ENCODE measurements around the gene SLC6A20. TPM values are rescaled to one million over a fixed set of nuclear protein-coding genes. Genes with fewer than 3 reads are reported as not detected.
"Not testable (repeated sequence)": the region's sequence is repeated elsewhere in the genome, so short reads cannot be mapped to it uniquely, and the experiment has no call there.

SLC6A20 gene
- total RNA-seq, 4 donors from 2014 or later = 0.19 to 0.33 (median 0.29) TPM; not detected in 1

DNA sequence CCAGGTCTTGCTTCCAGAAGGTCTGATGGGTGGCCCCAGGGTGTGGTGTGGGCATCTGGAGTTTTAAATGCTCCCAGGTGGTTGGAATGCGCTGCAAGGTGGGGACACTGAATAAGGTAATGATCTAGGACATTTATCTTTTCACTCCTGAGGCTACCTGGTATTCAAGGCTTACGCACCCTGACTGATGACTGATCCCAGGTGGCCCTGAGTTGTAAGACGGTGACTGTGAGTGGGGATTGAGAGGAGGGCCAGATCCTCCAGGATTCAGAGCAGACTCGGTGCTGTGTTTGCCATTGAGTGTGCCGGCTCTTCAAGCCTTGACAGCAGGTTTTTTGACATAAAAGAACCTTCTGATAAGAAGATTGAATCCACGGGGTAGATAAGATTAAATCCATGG lies 40.3 kb downstream of the SLC6A20 start:
- no peaks in the 10 kb centered on the region for H3K36me3 ChIP-seq
- H3K4me1 ChIP-seq = no peaks in the 10 kb centered on the region
- no peak overlapping the region for H3K27ac ChIP-seq (replicated peaks in 1 of 4)
- H3K9me3 ChIP-seq = no peaks in the 10 kb centered on the region
- TF ChIP-seq CTCF (IDR thresholded peaks at IDR 0.05) = no peak
- TF ChIP-seq EP300 (IDR thresholded peaks at IDR 0.05) = no peak
- TF ChIP-seq POLR2A (IDR thresholded peaks at IDR 0.05; ENCODE audit: low read depth) = no peak
- TF ChIP-seq POLR2AphosphoS5 (IDR thresholded peaks at IDR 0.05) = no peak
- no peak overlapping the region for H3K4me3 ChIP-seq
- 89% methylated on average over 6 of the region's 6 CpGs for WGBS
- intact Hi-C loops (cut with DNase I) = no loop called here
- H3K27me3 ChIP-seq = peaks cover 0 to 3% (median 0%) of the 10 kb centered on the region in 4 donors
- peak; percentile 66 for DNase-seq (ENCODE audit: extremely low spot score)

GRCh38 chr3:45754461-45754860 lies 41.9 kb downstream of the SLC6A20 start:
- Histone ChIP-seq H3K27ac (replicated peaks in 1 of 4) (no peak overlapping the region), H3K27me3 (no peaks in the 10 kb centered on the region), H3K9me3 (no peaks in the 10 kb centered on the region), H3K36me3 (no peaks in the 10 kb centered on the region), H3K4me3 (no peak overlapping the region), H3K4me1 (no peaks in the 10 kb centered on the region)
- 96% methylated on average over 7 of the region's 7 CpGs for WGBS
- intact Hi-C loops (cut with DNase I) = no loop called here
- no peak for DNase-seq (ENCODE audit: extremely low spot score)
- TF ChIP-seq POLR2AphosphoS5 (IDR thresholded peaks at IDR 0.05) (no peak), CTCF (IDR thresholded peaks at IDR 0.05) (no peak), EP300 (IDR thresholded peaks at IDR 0.05) (no peak), POLR2A (IDR thresholded peaks at IDR 0.05; ENCODE audit: low read depth) (no peak)

DNA sequence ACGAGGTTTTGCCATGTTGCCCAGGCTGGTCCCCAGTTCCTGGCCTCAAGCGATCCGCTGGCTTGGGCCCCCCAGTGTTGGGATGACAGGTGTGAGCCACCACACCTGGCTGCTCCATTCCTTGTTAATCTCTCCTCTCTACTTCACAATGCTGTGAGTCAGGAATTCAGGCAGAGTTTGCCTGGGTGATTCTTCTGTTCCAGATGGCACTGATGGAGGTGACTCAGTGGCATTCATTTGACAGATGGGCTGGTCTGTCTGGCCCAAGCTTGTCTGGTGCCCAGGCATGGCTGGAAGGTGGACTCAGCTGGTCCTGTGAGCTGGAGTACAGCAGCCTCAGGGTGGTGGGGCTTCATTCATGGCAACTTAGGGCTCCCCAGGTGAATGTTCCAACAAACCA lies 43.2 kb downstream of the SLC6A20 start:
- peak; percentile 86 for DNase-seq (ENCODE audit: extremely low spot score)
- Histone ChIP-seq H3K4me1 (no peaks in the 10 kb centered on the region), H3K4me3 (no peak overlapping the region), H3K27me3 (no peaks in the 10 kb centered on the region), H3K36me3 (peaks cover 0 to 2% (median 2%) of the 10 kb centered on the region in 4 donors), H3K9me3 (no peaks in the 10 kb centered on the region), H3K27ac (replicated peaks in 1 of 4) (no peak overlapping the region)
- TF ChIP-seq POLR2AphosphoS5 (IDR thresholded peaks at IDR 0.05) (no peak), EP300 (IDR thresholded peaks at IDR 0.05) (no peak)
- 89% methylated on average over 3 of the region's 3 CpGs for WGBS
- intact Hi-C loops (cut with DNase I) = no loop called here

GRCh38 chr3:45751537-45752242 lies 44.6 kb downstream of the SLC6A20 start:
- Histone ChIP-seq H3K9me3 (no peaks in the 10 kb centered on the region), H3K36me3 (peaks cover 0 to 16% (median 15%) of the 10 kb centered on the region in 4 donors), H3K27me3 (no peaks in the 10 kb centered on the region), H3K4me1 (no peaks in the 10 kb centered on the region), H3K27ac (replicated peaks in 1 of 4) (no peak overlapping the region), H3K4me3 (no peak overlapping the region)
- no peak for TF ChIP-seq EP300 (IDR thresholded peaks at IDR 0.05)
- no peak for TF ChIP-seq POLR2A (IDR thresholded peaks at IDR 0.05; ENCODE audit: low read depth)
- no peak for TF ChIP-seq POLR2AphosphoS5 (IDR thresholded peaks at IDR 0.05)
- TF ChIP-seq CTCF (IDR thresholded peaks at IDR 0.05) = no peak
- intact Hi-C loops (cut with DNase I) = no loop called here
- 90% methylated on average over 7 of the region's 7 CpGs for WGBS
- DNase-seq (ENCODE audit: extremely low spot score) = peak; percentile 82

DNA sequence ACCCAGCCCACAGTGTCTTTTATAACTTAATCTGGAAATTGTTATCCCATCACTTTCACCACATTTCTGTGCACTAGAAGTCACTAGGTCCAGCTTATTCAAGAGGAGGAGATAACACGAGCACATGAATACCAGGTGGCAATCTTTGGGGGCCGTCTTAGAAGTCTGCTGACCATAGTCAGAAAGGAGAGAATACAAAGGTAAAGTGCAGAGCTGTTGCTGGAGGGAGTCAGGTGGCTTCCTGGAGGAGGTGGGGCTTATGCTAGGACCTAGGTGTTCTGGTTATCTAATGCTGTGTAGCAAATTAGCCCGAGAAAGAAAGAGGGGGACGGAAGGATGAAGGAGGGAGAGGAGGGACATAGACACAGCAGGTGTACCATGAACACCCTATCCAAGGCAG lies 46.5 kb downstream of the SLC6A20 start:
- H3K4me3 ChIP-seq = no peak overlapping the region
- no peaks in the 10 kb centered on the region for H3K9me3 ChIP-seq
- H3K27me3 ChIP-seq = no peaks in the 10 kb centered on the region
- WGBS = 87% methylated on average over 4 of the region's 4 CpGs
- intact Hi-C loops (cut with DNase I) = no loop called here
- no peak overlapping the region for H3K27ac ChIP-seq (replicated peaks in 1 of 4)
- no peak for DNase-seq (ENCODE audit: extremely low spot score)
- H3K4me1 ChIP-seq = no peaks in the 10 kb centered on the region
- H3K36me3 ChIP-seq = peaks cover 0 to 34% (median 33%) of the 10 kb centered on the region in 4 donors
- TF ChIP-seq POLR2AphosphoS5 (IDR thresholded peaks at IDR 0.05) (no peak), POLR2A (IDR thresholded peaks at IDR 0.05; ENCODE audit: low read depth) (no peak), EP300 (IDR thresholded peaks at IDR 0.05) (no peak), CTCF (IDR thresholded peaks at IDR 0.05) (no peak)

DNA sequence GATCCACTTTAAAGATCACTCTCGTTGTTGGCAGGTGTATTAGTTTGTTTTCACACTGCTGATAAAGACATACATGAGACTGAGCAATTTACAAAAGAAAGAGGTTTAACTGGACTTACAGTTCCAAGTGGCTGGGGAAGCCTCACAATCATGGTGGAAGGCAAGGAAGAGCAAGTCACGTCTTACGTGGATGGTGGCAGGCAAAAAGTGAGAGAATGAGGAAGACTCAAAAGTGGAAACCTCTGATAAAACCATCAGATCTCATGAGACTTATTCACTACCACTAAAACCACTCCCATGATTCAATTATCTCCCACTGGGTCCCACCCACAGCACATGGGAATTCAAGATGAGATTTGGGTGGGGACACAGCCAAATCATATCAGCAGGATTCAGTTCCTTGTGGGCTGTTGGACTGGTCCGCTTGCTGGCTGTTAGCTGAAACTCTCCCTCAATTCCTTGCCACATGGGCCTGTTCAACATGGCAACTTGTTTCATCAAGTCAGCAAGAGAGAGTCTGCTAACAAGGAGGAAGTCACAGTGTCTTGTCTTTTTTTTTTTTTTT lies 47.2 kb downstream of the SLC6A20 start:
- intact Hi-C loops (cut with DNase I) = not testable (repeated sequence)
- 91% methylated on average over 4 of the region's 4 CpGs for WGBS

More for the DNA sequence above, 47.2 kb downstream of the SLC6A20 start:
- not testable (repeated sequence) for H3K4me1 ChIP-seq; DNase-seq (ENCODE audit: extremely low spot score); H3K27me3 ChIP-seq; H3K4me3 ChIP-seq; H3K9me3 ChIP-seq; H3K27ac ChIP-seq (replicated peaks in 1 of 4)
- H3K36me3 ChIP-seq = peaks cover 4 to 42% (median 39%) of the 10 kb centered on the region in 4 donors

Data from esophagus muscularis mucosa (tissue), 4 donors.